Gastrocnemius medialis (tissue), 4 donors: Measurements from ENCODE around the gene SHPK. TPM values are rescaled to one million over a fixed set of nuclear protein-coding genes. Genes with fewer than 3 reads are reported as not detected.

Source experiments
- ATAC-seq, 2 donors: fragments of 150-250 bp; one replicate each; pipeline ENCODE4 v1.9.1; 2016
- DNase-seq, 2 donors: peaks; one replicate each; pipeline ENCODE4 v3.0.0-alpha.2; 2019
- H3K27ac ChIP-seq, 4 donors: fragments of 200-600 bp; sonication (generic); 1 replicate in 1 of 4; 2 replicates in 3 of 4; pipeline ENCODE4 v1.5.1; 2016 to 2018; ENCODE audit warnings: mild to moderate bottlenecking in 2 of 4, moderate library complexity in 1 of 4
- H3K27me3 ChIP-seq, 3 donors: fragments of 200-600 bp; sonication (generic) in 2 of 3; 1 replicate in 1 of 3; 2 replicates in 2 of 3; pipeline versions ENCODE4 v1.5.1 to v1.6.0; 2016 to 2019; ENCODE audit warnings: mild to moderate bottlenecking in 1 of 3, moderate library complexity in 1 of 3
- H3K36me3 ChIP-seq, 2 donors: fragments of 200-600 bp; sonication (generic) in 1 of 2; one replicate each; pipeline ENCODE4 v1.5.1; 2017 to 2018
- H3K4me1 ChIP-seq, 2 donors: fragments of 200-600 bp; sonication (generic) in 1 of 2; one replicate each; pipeline ENCODE4 v1.5.1; 2016 to 2017; ENCODE audit warnings: mild to moderate bottlenecking in 2 of 2
- H3K4me3 ChIP-seq, 4 donors: fragments of 200-600 bp; sonication (generic) in 3 of 4; 1 replicate in 1 of 4; 2 replicates in 3 of 4; pipeline ENCODE4 v1.5.1; 2016 to 2019; ENCODE audit warnings: mild to moderate bottlenecking in 2 of 4
- H3K9me3 ChIP-seq, 3 donors: fragments of 200-600 bp; sonication (generic) in 2 of 3; 1 replicate in 1 of 3; 2 replicates in 2 of 3; pipeline ENCODE4 v1.5.1; 2016 to 2019
- CTCF ChIP-seq, 5 experiments: fragments of 450-650 bp in 3 of 5; fragments of 200-600 bp in 2 of 5; sonication (generic) in 2 of 5; IDR thresholded peaks in 4 of 5; conservative IDR thresholded peaks in 1 of 5; 1 replicate in 4 of 5; 2 replicates in 1 of 5; pipeline ENCODE4 v1.5.1; 2016 to 2019; ENCODE audit warnings: antibody characterized with exemption in 5 of 5, mild to moderate bottlenecking in 3 of 5, moderate library complexity in 3 of 5
- POLR2A ChIP-seq, 2 donors: fragments of 450-650 bp; IDR thresholded peaks; one replicate each; pipeline ENCODE4 v1.6.1; 2017; ENCODE audit warnings: antibody characterized with exemption in 2 of 2, mild to moderate bottlenecking in 2 of 2, moderate library complexity in 2 of 2
- in situ Hi-C, 4 donors: fragments of 200-750 bp; cut with MboI; loops; one replicate each; pipeline versions ENCODE4 v1.15.0 to v1.8.0; 2017; ENCODE audit warnings: low sequenced_read_pairs in 4 of 4
- intact Hi-C: fragments of 100-400 bp; cut with DNase I; formaldehyde crosslinking; loops from one replicate; pipeline ENCODE4 v1.15.1; 2023; ENCODE audit warnings: low total_unique reads
- total RNA-seq, 4 donors: library from RNA; depleted of rRNA; stranded (reverse); fragments of >200 nt; gene quantifications; one replicate each; pipeline versions ENCODE4 v1.1.0 to v1.2.3, GENCODE V29; 2016

The SHPK gene
- total RNA-seq, 4 donors from 2014 or later = 4.1 to 4.7 (median 4.4) TPM

- Histone ChIP-seq H3K4me1 (no peaks in the 10 kb centered on the region), H3K36me3 (peaks cover 0 to 27% of the 10 kb centered on the region in 2 donors), H3K4me3 (no peak overlapping the region), H3K9me3 (no peaks in the 10 kb centered on the region), H3K27ac (no peak overlapping the region), H3K27me3 (no peaks in the 10 kb centered on the region)
- intact Hi-C loops = no loop called here
- DNase-seq (no peak), ATAC-seq (peak in 1 of 2 donors; percentile 53)
- peak in 4 of 5 experiments; percentile 24 to 40 (median 31) for TF ChIP-seq CTCF (IDR thresholded peaks at IDR 0.05 in 4 of 5, conservative IDR thresholded peaks at IDR 0.05 in 1 of 5)
- TF ChIP-seq POLR2A (IDR thresholded peaks at IDR 0.05) = no peak
- in situ Hi-C loops = no loop called here
These were observed 33.6 kb downstream of the SHPK start for GRCh38 chr17:3602499-3602898.

GRCh38 chr17:3600529-3601205 is 35.4 kb downstream of the SHPK start:
- no peak for TF ChIP-seq CTCF (IDR thresholded peaks at IDR 0.05 in 4 of 5, conservative IDR thresholded peaks at IDR 0.05 in 1 of 5)
- TF ChIP-seq POLR2A (IDR thresholded peaks at IDR 0.05) = no peak
- intact Hi-C loops (no loop called here), in situ Hi-C loops (no loop called here)
- Histone ChIP-seq H3K27ac (no peak overlapping the region), H3K27me3 (no peaks in the 10 kb centered on the region), H3K9me3 (no peaks in the 10 kb centered on the region), H3K4me3 (no peak overlapping the region), H3K36me3 (peaks cover 0 to 15% of the 10 kb centered on the region in 2 donors), H3K4me1 (no peaks in the 10 kb centered on the region)
- ATAC-seq (no peak), DNase-seq (no peak)

- H3K27me3 ChIP-seq = no peaks in the 10 kb centered on the region
- peaks cover 0 to 6% of the 10 kb centered on the region in 2 donors for H3K36me3 ChIP-seq
- peaks cover 0 to 3% of the 10 kb centered on the region in 2 donors for H3K4me1 ChIP-seq
- H3K27ac ChIP-seq = no peak overlapping the region
- intact Hi-C loops = no loop called here
- no peak for DNase-seq
- TF ChIP-seq POLR2A (IDR thresholded peaks at IDR 0.05) = no peak
- no peak for TF ChIP-seq CTCF (IDR thresholded peaks at IDR 0.05 in 4 of 5, conservative IDR thresholded peaks at IDR 0.05 in 1 of 5)
- no peak for ATAC-seq
- H3K4me3 ChIP-seq = no peak overlapping the region
- no peaks in the 10 kb centered on the region for H3K9me3 ChIP-seq
- in situ Hi-C loops = no loop called here
These were observed 38.0 kb downstream of the SHPK start for GRCh38 chr17:3598078-3598477.

- Histone ChIP-seq H3K4me1 (peaks cover 0 to 3% of the 10 kb centered on the region in 2 donors), H3K27me3 (no peaks in the 10 kb centered on the region), H3K4me3 (no peak overlapping the region), H3K9me3 (no peaks in the 10 kb centered on the region), H3K27ac (no peak overlapping the region), H3K36me3 (peaks cover 0 to 11% of the 10 kb centered on the region in 2 donors)
- ATAC-seq (no peak), DNase-seq (no peak)
- no peak for TF ChIP-seq CTCF (IDR thresholded peaks at IDR 0.05 in 4 of 5, conservative IDR thresholded peaks at IDR 0.05 in 1 of 5)
- no peak for TF ChIP-seq POLR2A (IDR thresholded peaks at IDR 0.05)
- intact Hi-C loops (no loop called here), in situ Hi-C loops (no loop called here)
These were observed 39.1 kb downstream of the SHPK start for GRCh38 chr17:3596804-3597464.
